Testis (tissue), 3 donors: ENCODE results near the gene TSHZ1. TPM values are rescaled to one million over a fixed set of nuclear protein-coding genes. Genes with fewer than 3 reads are reported as not detected.

Experiments used
- DNase-seq: peaks from one replicate; pipeline ENCODE4 v3.0.0-alpha.2; 2019
- H3K27ac ChIP-seq, 2 donors: fragments of 200-600 bp; sonication (generic); one replicate each; pipeline ENCODE4 v1.5.1; 2019
- H3K27me3 ChIP-seq: fragments of 200-600 bp; sonication (generic); one replicate; pipeline ENCODE4 v1.5.1; 2019
- H3K36me3 ChIP-seq: fragments of 200-600 bp; sonication (generic); one replicate; pipeline ENCODE4 v1.5.1; 2017; ENCODE audit warnings: low read depth; ENCODE audit errors: missing control alignments
- H3K4me1 ChIP-seq: fragments of 200-600 bp; sonication (generic); one replicate; pipeline ENCODE4 v1.5.1; 2019
- H3K4me3 ChIP-seq, 2 donors: fragments of 200-600 bp; sonication (generic); one replicate each; pipeline ENCODE4 v1.5.1; 2017 to 2019
- H3K9me3 ChIP-seq: fragments of 200-600 bp; sonication (generic); one replicate; pipeline ENCODE4 v1.5.1; 2017
- CTCF ChIP-seq, 3 experiments: fragments of 450-650 bp in 2 of 3; fragments of 200-600 bp in 1 of 3; sonication (generic) in 1 of 3; IDR thresholded peaks; one replicate each; pipeline ENCODE4 v1.5.1; 2016 to 2019; ENCODE audit warnings: antibody characterized with exemption in 3 of 3, mild to moderate bottlenecking in 2 of 3, moderate library complexity in 1 of 3
- POLR2A ChIP-seq: fragments of 450-650 bp; IDR thresholded peaks from one replicate; pipeline ENCODE4 v1.6.1; 2017; ENCODE audit warnings: antibody characterized with exemption, mild to moderate bottlenecking, moderate library complexity
- WGBS, 2 donors: methylation state at CpG; one replicate each; pipeline ENCODE4 v1.1.5; 2018; 5-methylcytosine and 5-hydroxymethylcytosine counted together
- intact Hi-C: fragments of 100-400 bp; cut with DNase I; formaldehyde crosslinking; loops from one replicate; pipeline ENCODE4 v1.15.1; 2023; ENCODE audit warnings: low total_unique reads
- polyA plus RNA-seq: library from polyadenylated mRNA; stranded (reverse); fragments of 350-450 nt; fragmentation: Illumina TruSeq; extraction: RNeasy Lipid Tissue Mini Kit (QIAGEN cat#74804); gene quantifications from one replicate; pipeline ENCODE4 v1.2.3, GENCODE V29; 2014; ENCODE audit warnings: low read depth, low replicate concordance; ENCODE audit not compliant: insufficient read depth
- total RNA-seq, 2 donors: library from RNA; depleted of rRNA; stranded (reverse); fragments of >200 nt; gene quantifications; one replicate each; pipeline ENCODE4 v1.2.3, GENCODE V29; 2016

The TSHZ1 gene
- total and polyA plus RNA-seq, 3 donors from 2014 or later = 12.8 to 36.2 (median 18.4) TPM

- TF ChIP-seq CTCF (IDR thresholded peaks at IDR 0.05) (no peak), POLR2A (no peak)
- Histone ChIP-seq H3K9me3 (no peaks in the 10 kb centered on the region), H3K36me3 (no peaks in the 10 kb centered on the region), H3K27ac (no peak overlapping the region), H3K4me3 (no peak overlapping the region), H3K4me1 (no peaks in the 10 kb centered on the region), H3K27me3 (no peaks in the 10 kb centered on the region)
- DNase-seq = no peak
- WGBS, 2 donors = 87 to 98% methylated on average over 6 of the region's 6 CpGs
- intact Hi-C loops = no loop called here
These were observed 126.2 kb downstream of the TSHZ1 start for GRCh38 chr18:75336767-75337166.

DNA sequence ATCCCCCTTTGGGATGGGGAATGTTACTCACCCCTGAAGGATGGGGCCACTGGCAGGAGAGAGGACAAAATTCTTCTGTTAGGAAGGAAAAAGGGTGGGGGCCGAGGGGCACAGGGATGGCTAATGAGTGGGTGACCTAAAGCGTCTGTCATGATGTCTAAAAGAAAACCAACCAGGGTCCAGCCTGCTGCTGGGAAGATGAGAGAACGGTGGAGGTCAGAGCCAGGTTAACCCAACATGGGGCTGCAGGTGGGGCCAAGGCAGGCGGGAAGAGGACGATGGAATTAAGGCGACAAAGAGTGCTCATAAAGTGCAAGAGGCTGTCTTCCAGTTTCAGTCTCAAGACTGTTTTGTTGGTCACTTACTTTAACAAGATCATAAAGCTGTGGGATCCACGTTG is 126.8 kb downstream of the TSHZ1 start:
- TF ChIP-seq CTCF (IDR thresholded peaks at IDR 0.05) = no peak
- no peak for TF ChIP-seq POLR2A
- no peak for DNase-seq
- Histone ChIP-seq H3K4me3 (no peak overlapping the region), H3K27ac (no peak overlapping the region), H3K27me3 (no peaks in the 10 kb centered on the region), H3K4me1 (no peaks in the 10 kb centered on the region), H3K36me3 (no peaks in the 10 kb centered on the region), H3K9me3 (no peaks in the 10 kb centered on the region)
- WGBS, 2 donors = 85 to 95% methylated on average over 7 of the region's 7 CpGs
- intact Hi-C loops = no loop called here

- H3K27me3 ChIP-seq = no peaks in the 10 kb centered on the region
- WGBS, 2 donors = 53 to 68% methylated on average over 13 of the region's 13 CpGs
- H3K27ac ChIP-seq = no peak overlapping the region
- H3K4me3 ChIP-seq = no peak overlapping the region
- H3K4me1 ChIP-seq = no peaks in the 10 kb centered on the region
- H3K36me3 ChIP-seq = no peaks in the 10 kb centered on the region
- no peak for DNase-seq
- no peak for TF ChIP-seq CTCF (IDR thresholded peaks at IDR 0.05)
- no peak for TF ChIP-seq POLR2A
- intact Hi-C loops = no loop called here
- H3K9me3 ChIP-seq = no peaks in the 10 kb centered on the region
These were observed 128.0 kb downstream of the TSHZ1 start for GRCh38 chr18:75338631-75339030.

Other genes starting within 250 kb of the TSHZ1 start
- gene PTGR3, start 1.7 kb upstream of the TSHZ1 start, total RNA-seq = 10 to 100 TPM; 13.9 to 27.9 TPM
- gene PTGR3, start 1.7 kb upstream of the TSHZ1 start, polyA plus RNA-seq = 15.7 TPM
- 1 to 10 TPM in 1 of 2 donors, under 1 TPM in 1; 0.50 to 2.8 TPM for gene SMIM21, start 216.9 kb downstream of the TSHZ1 start, total RNA-seq
- gene SMIM21, start 216.9 kb downstream of the TSHZ1 start, polyA plus RNA-seq = 3.2 TPM